Endothelial cell of umbilical vein (primary cell): Measurements from ENCODE around the gene LCOR. TPM values are rescaled to one million over a fixed set of nuclear protein-coding genes. Genes with fewer than 3 reads are reported as not detected.

Source experiments
- BruUV-seq: library from RNA; stranded (reverse); fragments of 400-500 nt; replicated peaks from 2 replicates; lab custom pipeline; 2021; lab: Mats Ljungman, UMichigan
- CTCF ChIA-PET: fragments of 300-600, 350-600 bp; sonication (Branson Sonifier 250); formaldehyde crosslinking; loops from one replicate; lab custom pipeline; 2021; ENCODE audit warnings: antibody characterized with exemption, inconsistent platforms; lab: Charles Lee
- POLR2A ChIA-PET: fragments of 300-600, 350-600 bp; sonication (Branson Sonifier 250); formaldehyde crosslinking; loops from one replicate; lab custom pipeline; 2021; ENCODE audit warnings: antibody characterized with exemption, inconsistent platforms; lab: Charles Lee
- DNase-seq: peaks from one replicate; pipeline ENCODE4 v3.0.0-alpha.2; 2011; ENCODE audit warnings: low read depth, low spot score
- FAIRE-seq: peaks from 2 replicates; lab custom pipeline; 2011; peaks lifted over from hg19 to GRCh38; lab: Jason Lieb, UNC
- H2AFZ ChIP-seq: 2 replicates; pipeline ENCODE4 v1.6.0; 2012; ENCODE audit warnings: low read depth, low read length, control low read depth, inconsistent platforms
- H3K27ac ChIP-seq: 2 replicates; pipeline ENCODE4 v1.5.1; 2011; ENCODE audit warnings: low read depth, mild to moderate bottlenecking, control low read depth, low read length, moderate library complexity; ENCODE audit not compliant: insufficient read depth
- H3K27me3 ChIP-seq, 2 experiments: 2 replicates each; pipeline versions ENCODE4 v1.6.0 to v1.6.1; 2011; ENCODE audit warnings: low read length in 2 of 2, mixed read lengths in 1 of 2; ENCODE audit not compliant: control insufficient read depth in 2 of 2, insufficient read depth in 2 of 2
- H3K36me3 ChIP-seq, 2 experiments: 2 replicates in 1 of 2; 3 replicates in 1 of 2; pipeline ENCODE4 v1.5.1; 2011; ENCODE audit warnings: low read length in 2 of 2, mild to moderate bottlenecking in 1 of 2, moderate library complexity in 1 of 2; ENCODE audit not compliant: control insufficient read depth in 2 of 2, insufficient read depth in 2 of 2; ENCODE audit errors: extremely low read depth in 1 of 2
- H3K4me1 ChIP-seq: 3 replicates; pipeline ENCODE4 v1.5.1; 2011; ENCODE audit warnings: mild to moderate bottlenecking, low read length; ENCODE audit not compliant: control insufficient read depth, insufficient read depth; ENCODE audit errors: extremely low read depth
- H3K4me2 ChIP-seq: 2 replicates; pipeline ENCODE4 v1.6.1; 2011; ENCODE audit warnings: low read length, control low read depth, mixed read lengths; ENCODE audit not compliant: insufficient read depth
- H3K4me3 ChIP-seq, 3 experiments: fragments of 200-600 bp in 1 of 3; sonication (generic), shearing (Covaris generic) in 1 of 3; replicated peaks in 1 of 3; 2 replicates each; pipeline ENCODE4 v1.5.1; 2011 to 2016; ENCODE audit warnings: control low read depth in 3 of 3, low read length in 3 of 3, mild to moderate bottlenecking in 2 of 3, inconsistent platforms in 1 of 3, low read depth in 1 of 3, moderate library complexity in 1 of 3; ENCODE audit not compliant: insufficient read depth in 1 of 3
- H3K79me2 ChIP-seq: 2 replicates; pipeline ENCODE4 v1.6.0; 2012; ENCODE audit warnings: low read length, inconsistent platforms; ENCODE audit not compliant: control insufficient read depth, insufficient read depth
- H3K9ac ChIP-seq: replicated peaks from 2 replicates; pipeline ENCODE3; 2011; ENCODE audit warnings: low read length, control low read depth; ENCODE audit not compliant: insufficient read depth; ENCODE audit errors: extremely low read depth
- H3K9me1 ChIP-seq: replicated peaks from 3 replicates; pipeline ENCODE4 v1.6.0; 2011; ENCODE audit warnings: mild to moderate bottlenecking, low read length; ENCODE audit not compliant: control insufficient read depth, insufficient read depth; ENCODE audit errors: extremely low read depth
- H3K9me3 ChIP-seq: replicated peaks from 2 replicates; pipeline ENCODE4 v1.5.1; 2012; ENCODE audit warnings: low read length, inconsistent platforms; ENCODE audit not compliant: control insufficient read depth, insufficient read depth
- H4K20me1 ChIP-seq: replicated peaks from 2 replicates; pipeline ENCODE3; 2011; ENCODE audit warnings: mild to moderate bottlenecking, low read length; ENCODE audit not compliant: control insufficient read depth, insufficient read depth; ENCODE audit errors: extremely low read depth
- CTCF ChIP-seq, 2 donors: IDR thresholded peaks; 1 replicate in 1 of 2; 2 replicates in 1 of 2; pipeline ENCODE4 v1.5.1; 2011; ENCODE audit warnings: low read length in 2 of 2, mild to moderate bottlenecking in 2 of 2, moderate library complexity in 2 of 2, control low read depth in 1 of 2, inconsistent platforms in 1 of 2, low read depth in 1 of 2; ENCODE audit not compliant: insufficient read depth in 1 of 2; ENCODE audit errors: extremely low read depth in 1 of 2
- EZH2 ChIP-seq: IDR thresholded peaks from 2 replicates; pipeline ENCODE4 v1.6.1; 2012; ENCODE audit warnings: borderline replicate concordance, low read depth, mild to moderate bottlenecking, moderate library complexity, low read length, inconsistent platforms; ENCODE audit not compliant: severe bottlenecking
- FOS ChIP-seq: IDR thresholded peaks from 2 replicates; pipeline ENCODE4 v1.6.1; 2011; ENCODE audit warnings: mild to moderate bottlenecking, low read length, moderate library complexity, borderline replicate concordance; ENCODE audit not compliant: insufficient read depth
- GATA2 ChIP-seq: IDR thresholded peaks from 2 replicates; pipeline ENCODE4 v1.7.0; 2011; ENCODE audit warnings: low read depth, mild to moderate bottlenecking, moderate library complexity, mixed read lengths, low read length; ENCODE audit not compliant: insufficient read length, insufficient read depth
- JUN ChIP-seq: IDR thresholded peaks from 2 replicates; pipeline ENCODE4 v1.6.1; 2011; ENCODE audit warnings: borderline replicate concordance, low read depth; ENCODE audit not compliant: insufficient read length, insufficient read depth
- MAX ChIP-seq: IDR thresholded peaks from 2 replicates; pipeline ENCODE4 v1.6.1; 2011; ENCODE audit not compliant: insufficient read depth, insufficient read length
- MYC ChIP-seq: IDR thresholded peaks from one replicate; pipeline ENCODE4 v1.6.1; 2011; ENCODE audit warnings: mild to moderate bottlenecking, low read depth, low read length
- POLR2A ChIP-seq: IDR thresholded peaks from 2 replicates; pipeline ENCODE4 v1.6.1; 2012; ENCODE audit warnings: low read depth, mild to moderate bottlenecking, control low read depth, low read length
- POLR2AphosphoS5 ChIP-seq: IDR thresholded peaks from 2 replicates; pipeline ENCODE4 v1.6.1; 2012; ENCODE audit warnings: low read depth, mild to moderate bottlenecking, control low read depth, low read length, moderate library complexity; ENCODE audit not compliant: insufficient read depth
- dilution Hi-C: fragments of 300-500 bp; cut with MboI; formaldehyde crosslinking; loops from one replicate; pipeline ENCODE4 v1.15.0; 2019; ENCODE audit warnings: low sequenced_read_pairs; ENCODE audit not compliant: extremely low pct_ligation_motif_present
- intact Hi-C: fragments of 100-400 bp; cut with micrococcal nuclease; formaldehyde crosslinking; loops from one replicate; pipeline ENCODE4 v1.10.0; 2022
- polyA plus RNA-seq, 4 experiments: library from polyadenylated mRNA; depleted of rRNA in 3 of 4; stranded (reverse) in 3 of 4; unstranded in 1 of 4; fragments of >200 nt; gene quantifications; 2 replicates each; pipeline versions ENCODE4 v1.2.1 to v1.2.3, GENCODE V29; 2011 to 2012; ENCODE audit warnings: missing spikeins in 1 of 4
- total RNA-seq: library from RNA; stranded (reverse); gene quantifications from 2 replicates; pipeline ENCODE4 v1.2.3, GENCODE V29; 2021

LCOR gene
- total and polyA plus RNA-seq, 2 donors (not counting 3 experiments of a cell fraction or from before 2014, with no cell fraction given) = 11.6 to 39.0 TPM

DNA sequence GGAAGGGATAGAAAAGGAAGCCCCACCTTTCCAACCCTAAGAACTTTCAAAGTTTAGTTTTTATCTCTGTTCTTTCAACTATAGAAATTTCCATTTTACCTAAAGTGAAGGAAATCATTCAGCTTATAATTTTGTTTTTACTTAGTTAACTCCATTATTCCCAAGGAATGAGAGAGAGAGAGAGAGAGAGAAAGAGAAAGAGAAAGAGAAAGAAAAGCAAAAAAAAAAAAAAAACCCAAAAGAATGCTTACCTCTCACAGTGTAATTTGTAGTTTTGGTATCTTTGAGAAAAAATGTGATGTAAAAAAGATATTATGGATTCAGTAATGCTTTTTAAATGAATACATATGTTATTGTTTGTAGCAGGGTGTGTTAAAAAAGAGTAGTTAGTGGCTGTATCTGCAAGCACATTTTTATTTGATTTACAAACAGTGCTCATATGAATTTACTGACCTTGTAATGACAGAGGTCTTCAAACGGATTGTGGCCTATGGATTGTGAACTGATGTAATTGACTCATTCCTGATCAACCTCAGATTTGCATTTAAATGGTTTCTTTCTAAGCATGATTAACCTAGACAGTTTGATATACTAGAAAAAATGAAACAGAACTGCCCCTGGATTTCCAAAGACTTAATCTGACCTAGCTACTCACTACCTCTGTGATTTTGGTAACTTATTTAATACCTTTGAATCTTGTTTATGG is 64.9 kb downstream of the LCOR start:
- Histone ChIP-seq H3K79me2 (peaks cover 66% of the 10 kb centered on the region), H3K4me3 (no peak overlapping the region), H3K4me1 (no peaks in the 10 kb centered on the region), H3K27ac (no peak overlapping the region), H2AFZ (no peak overlapping the region), H3K9ac (no peak overlapping the region), H3K36me3 (no peaks in the 10 kb centered on the region), H3K9me3 (no peaks in the 10 kb centered on the region), H3K9me1 (peaks cover 2% of the 10 kb centered on the region), H3K4me2 (no peak overlapping the region), H3K27me3 (no peaks in the 10 kb centered on the region), H4K20me1 (peaks cover 23% of the 10 kb centered on the region)
- no peak for DNase-seq
- ChIA-PET POLR2A (interaction anchor here (0.7 kb wide), 1 partner anchor 17 kb away, joined by 3 read pairs; no protein-coding TSS in a partner anchor), CTCF (interaction anchor here (1.3 kb wide), 1 partner anchor 128 kb away, joined by 3 read pairs; no protein-coding TSS in a partner anchor)
- TF ChIP-seq EZH2 = no peak
- no peak for TF ChIP-seq FOS
- TF ChIP-seq CTCF (IDR thresholded peaks at IDR 0.05; ENCODE audit: extremely low read depth in 1 of 2, insufficient read depth in 1 of 2, low read depth in 1 of 2, low read length in 2 of 2) = no peak
- TF ChIP-seq GATA2 = no peak
- no peak for TF ChIP-seq POLR2A
- TF ChIP-seq JUN = no peak
- no peak for TF ChIP-seq MYC
- TF ChIP-seq POLR2AphosphoS5 = no peak
- TF ChIP-seq MAX = no peak
- dilution Hi-C loops = no loop called here
- intact Hi-C loops = no loop called here
- BruUV-seq = no TSS peak
- no peak for FAIRE-seq
